IPS-11a (cell line): ENCODE measurements around the gene SERINC2.
"Not testable (repeated sequence)": the region's sequence is repeated elsewhere in the genome, so short reads cannot be mapped to it uniquely, and the experiment has no call there.

ENCODE experiments used
- H3K4me3 ChIP-seq: one replicate; pipeline ENCODE4 v1.5.1; 2013; ENCODE audit warnings: low read depth, low read length, control low read depth

SERINC2 gene

GRCh38 chr1:31382379-31382989 lies 30.5 kb upstream of the SERINC2 start:
- no peak overlapping the region for H3K4me3 ChIP-seq

GRCh38 chr1:31383967-31384366 lies 29.0 kb upstream of the SERINC2 start:
- H3K4me3 ChIP-seq = no peak overlapping the region

- H3K4me3 ChIP-seq = not testable (repeated sequence)
Observed at GRCh38 chr1:31386576-31387243, 26.3 kb upstream of the SERINC2 start.

- no peak overlapping the region for H3K4me3 ChIP-seq
Observed at GRCh38 chr1:31387612-31388011, 25.4 kb upstream of the SERINC2 start.

GRCh38 chr1:31389616-31390015 lies 23.4 kb upstream of the SERINC2 start:
- no peak overlapping the region for H3K4me3 ChIP-seq

- H3K4me3 ChIP-seq = no peak overlapping the region
Observed at GRCh38 chr1:31390071-31390470, 22.9 kb upstream of the SERINC2 start.

- no peak overlapping the region for H3K4me3 ChIP-seq
Observed at GRCh38 chr1:31393463-31393862, 19.6 kb upstream of the SERINC2 start.

- H3K4me3 ChIP-seq = peak overlapping the region; percentile 17
Observed at GRCh38 chr1:31394584-31395193, 18.3 kb upstream of the SERINC2 start.

- no peak overlapping the region for H3K4me3 ChIP-seq
Observed at GRCh38 chr1:31396633-31397351, 16.2 kb upstream of the SERINC2 start.

- H3K4me3 ChIP-seq = no peak overlapping the region
Observed at GRCh38 chr1:31397360-31398095, 15.5 kb upstream of the SERINC2 start.

- no peak overlapping the region for H3K4me3 ChIP-seq
Observed at GRCh38 chr1:31398246-31398645, 14.8 kb upstream of the SERINC2 start.

- no peak overlapping the region for H3K4me3 ChIP-seq
Observed at GRCh38 chr1:31399976-31400375, 13.0 kb upstream of the SERINC2 start.

- no peak overlapping the region for H3K4me3 ChIP-seq
Observed at GRCh38 chr1:31400393-31400792, 12.6 kb upstream of the SERINC2 start.

- H3K4me3 ChIP-seq = no peak overlapping the region
Observed at GRCh38 chr1:31401241-31401640, 11.8 kb upstream of the SERINC2 start.

- H3K4me3 ChIP-seq = no peak overlapping the region
Observed at GRCh38 chr1:31405578-31406245, 7.3 kb upstream of the SERINC2 start.

- no peak overlapping the region for H3K4me3 ChIP-seq
Observed at GRCh38 chr1:31407029-31407626, 5.9 kb upstream of the SERINC2 start.

GRCh38 chr1:31408788-31409318 lies 4.2 kb upstream of the SERINC2 start:
- H3K4me3 ChIP-seq = no peak overlapping the region

GRCh38 chr1:31409946-31410858 lies 2.8 kb upstream of the SERINC2 start:
- H3K4me3 ChIP-seq = no peak overlapping the region

GRCh38 chr1:31410871-31411270 lies 2.1 kb upstream of the SERINC2 start:
- H3K4me3 ChIP-seq = no peak overlapping the region
